HuH-7.5 (cell line): Measurements from ENCODE around the gene KIF14.
"Not testable (repeated sequence)": the region's sequence is repeated elsewhere in the genome, so short reads cannot be mapped to it uniquely, and the experiment has no call there.

Experiments used
- DNase-seq: peaks from one replicate; pipeline ENCODE4 v3.0.0; 2011; ENCODE audit warnings: low spot score

KIF14 gene

GRCh38 chr1:200634261-200635122 is 13.9 kb upstream of the KIF14 start:
- DNase-seq = no peak

DNA sequence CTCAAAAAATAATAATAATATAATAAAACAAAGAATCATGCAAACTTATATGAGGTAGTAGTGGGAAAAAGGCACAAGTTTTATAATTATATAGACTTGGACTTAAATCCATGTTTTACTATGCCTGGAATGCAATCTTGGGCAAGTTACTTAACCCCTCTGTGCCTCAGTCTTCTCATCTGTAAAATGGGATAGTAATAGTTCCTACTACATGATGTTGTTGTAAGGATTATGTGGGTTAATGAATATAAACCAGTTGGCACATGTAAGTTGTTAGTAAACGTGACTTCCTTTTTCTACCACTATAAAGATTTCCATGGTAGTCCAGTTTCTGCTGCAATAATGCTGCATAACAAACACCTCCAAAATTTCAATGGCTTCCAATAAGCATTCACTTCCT is 10.8 kb upstream of the KIF14 start:
- DNase-seq = no peak

DNA sequence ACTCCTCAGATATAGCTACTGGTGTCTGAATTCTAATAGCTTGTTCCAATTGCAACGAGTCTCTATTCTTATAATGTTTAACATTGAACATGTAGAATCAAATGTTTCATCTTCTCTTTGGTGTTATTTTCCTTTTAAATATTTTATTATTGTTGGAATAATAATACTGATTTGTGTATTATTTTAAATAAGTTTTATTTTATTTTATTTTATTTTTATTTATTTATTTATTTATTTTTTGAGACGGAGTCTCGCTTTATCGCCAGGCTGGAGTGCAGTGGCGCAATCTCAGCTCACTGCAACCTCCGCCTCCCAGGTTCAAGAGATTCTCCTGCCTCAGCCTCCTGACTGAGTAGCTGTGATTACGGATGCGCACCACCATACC is 10.0 kb upstream of the KIF14 start:
- not testable (repeated sequence) for DNase-seq

GRCh38 chr1:200629876-200630514 is 9.4 kb upstream of the KIF14 start:
- DNase-seq = no peak

- DNase-seq = no peak
Observed at GRCh38 chr1:200628223-200628881, 7.8 kb upstream of the KIF14 start.

DNA sequence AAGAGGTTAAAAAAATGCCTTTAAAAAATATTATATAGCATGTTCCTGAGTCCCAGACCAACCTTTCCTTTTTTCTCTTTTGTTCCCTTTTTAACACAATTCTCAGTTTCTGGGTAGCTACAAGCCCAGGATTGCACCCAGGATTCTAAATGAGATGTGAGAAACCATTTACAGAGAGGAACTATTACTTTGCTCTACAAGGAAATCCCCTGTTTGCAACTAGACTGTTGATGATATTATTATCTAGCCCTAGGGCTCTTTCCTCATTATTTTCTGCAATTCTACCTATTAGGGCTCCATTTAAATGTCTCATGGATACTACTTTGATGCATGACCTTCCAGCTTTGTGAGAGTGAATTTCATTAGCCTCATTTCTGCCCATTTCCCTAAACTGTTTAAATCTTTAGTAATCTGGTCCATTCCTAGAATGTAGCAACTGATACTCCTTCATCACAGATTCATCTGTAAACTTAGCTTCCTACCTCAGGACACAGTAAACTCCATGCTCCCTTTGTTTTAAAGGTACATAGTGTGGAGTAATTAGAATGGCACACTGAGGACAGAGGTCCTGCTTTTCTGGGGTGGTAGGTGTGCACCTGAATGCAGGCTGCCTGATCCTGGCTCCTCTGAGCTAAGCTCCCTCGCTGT is 7.1 kb upstream of the KIF14 start:
- no peak for DNase-seq

DNA sequence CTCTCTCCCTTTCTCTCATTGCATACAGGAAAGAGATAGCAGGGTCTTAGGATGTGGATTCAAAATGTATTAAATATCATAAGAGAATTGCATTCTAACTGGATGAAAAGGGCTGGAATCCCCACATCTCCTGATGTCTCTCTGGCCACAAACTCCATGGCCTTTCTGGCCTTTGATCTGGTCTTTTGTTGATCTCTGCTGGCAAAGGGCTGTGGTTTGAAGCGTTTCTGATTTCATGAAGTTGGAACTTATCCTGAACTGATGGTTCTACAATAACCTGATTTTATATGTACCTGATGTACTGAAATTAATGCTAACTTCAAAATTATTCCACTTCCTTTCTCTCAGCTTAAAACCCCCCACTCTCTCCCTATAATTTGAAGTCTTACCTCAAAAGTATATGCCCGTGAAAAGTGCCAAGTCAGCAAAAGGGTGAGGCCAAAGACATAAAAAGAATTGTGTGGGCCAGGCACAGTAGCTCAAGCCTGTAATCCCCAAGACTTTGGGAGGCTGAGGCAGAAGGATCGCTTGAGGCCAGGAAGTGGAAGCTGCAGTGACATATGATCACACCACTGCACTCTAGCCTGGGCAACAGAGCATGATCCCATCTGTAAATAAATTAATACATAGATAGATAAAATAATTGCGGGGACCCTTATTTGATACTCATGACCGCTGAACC is 6.4 kb upstream of the KIF14 start:
- no peak for DNase-seq

DNA sequence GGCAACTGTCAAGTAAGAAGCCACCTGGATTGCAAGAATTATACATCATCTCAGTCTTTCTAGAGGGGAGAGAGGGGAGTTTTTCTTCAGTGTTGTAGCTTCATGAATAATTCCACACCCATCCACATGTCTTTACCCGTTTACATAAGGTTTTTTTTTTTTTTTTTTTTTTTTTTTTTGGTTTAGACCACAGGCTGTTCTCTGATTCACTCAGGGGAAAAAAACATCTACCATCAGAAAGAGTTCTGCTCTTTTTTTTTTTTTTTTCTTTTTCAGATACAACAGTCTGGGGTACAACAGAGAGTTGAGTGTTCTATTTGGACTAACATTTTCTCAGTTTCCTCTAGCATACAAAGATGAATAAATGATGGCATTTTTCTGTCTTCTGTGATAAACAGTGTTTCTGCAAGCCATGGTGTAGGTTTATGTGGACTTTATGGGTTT is 4.9 kb upstream of the KIF14 start:
- DNase-seq = no peak

- DNase-seq = no peak
Observed at GRCh38 chr1:200624679-200625335, 4.3 kb upstream of the KIF14 start.

DNA sequence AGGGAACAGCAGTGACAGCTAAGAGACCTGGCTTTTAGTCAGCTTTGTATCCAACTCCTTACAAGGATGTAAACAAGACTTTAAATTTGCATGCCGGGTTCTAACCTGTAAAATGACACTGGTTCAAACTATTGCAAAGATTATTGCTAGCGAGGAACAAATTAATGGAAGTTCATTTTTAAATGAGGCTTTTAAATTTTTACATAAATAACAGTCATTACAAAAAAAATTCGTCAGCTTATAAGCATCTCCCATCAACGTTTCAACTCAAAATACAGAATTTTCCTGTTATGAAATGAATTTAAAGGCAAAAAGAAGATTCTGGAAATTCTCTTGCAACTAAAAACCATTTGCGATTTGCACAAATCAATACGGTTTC is 668 bp downstream of the KIF14 start:
- no peak for DNase-seq

DNA sequence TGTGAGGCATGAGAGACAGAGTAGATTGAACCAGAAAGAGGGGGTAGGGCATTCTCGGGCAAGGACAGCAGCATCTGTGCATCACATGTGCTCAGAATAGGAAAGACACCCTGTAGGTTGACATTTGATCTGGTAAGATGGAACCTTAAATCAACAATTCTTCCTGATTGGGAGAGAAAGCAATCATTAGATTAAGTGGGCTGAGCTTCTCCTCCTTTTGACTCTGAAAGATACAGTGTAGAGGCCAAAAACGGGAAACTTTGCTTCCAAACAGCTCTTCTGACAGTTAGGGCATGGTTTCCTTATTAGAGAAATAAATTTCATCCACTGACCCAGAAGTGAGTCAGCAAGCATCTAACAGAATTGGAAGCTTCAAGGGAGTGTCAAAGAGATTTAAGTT is 9.7 kb downstream of the KIF14 start:
- no peak for DNase-seq

GRCh38 chr1:200602632-200603031 is 17.9 kb downstream of the KIF14 start:
- DNase-seq = no peak

GRCh38 chr1:200590001-200590400 is 30.6 kb downstream of the KIF14 start:
- no peak for DNase-seq

DNA sequence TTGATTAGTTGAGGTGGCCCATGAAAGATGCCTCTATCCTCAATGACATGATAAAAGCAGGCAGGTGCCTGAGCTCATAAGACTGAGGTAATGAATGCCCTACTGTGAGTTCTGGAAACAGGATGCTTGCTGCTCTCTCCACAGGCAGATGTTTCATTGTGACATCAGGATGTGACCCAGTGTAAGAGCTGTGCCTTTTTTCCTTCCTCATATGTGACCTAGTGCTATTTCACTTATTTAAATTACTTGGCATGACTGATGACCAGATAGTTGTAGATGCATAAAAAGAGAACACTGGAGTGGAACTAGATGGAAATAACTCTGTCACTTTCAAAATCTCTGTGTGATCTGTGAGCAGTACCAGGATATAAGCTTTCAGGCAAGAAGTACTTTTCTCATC is 31.9 kb downstream of the KIF14 start:
- DNase-seq = no peak

DNA sequence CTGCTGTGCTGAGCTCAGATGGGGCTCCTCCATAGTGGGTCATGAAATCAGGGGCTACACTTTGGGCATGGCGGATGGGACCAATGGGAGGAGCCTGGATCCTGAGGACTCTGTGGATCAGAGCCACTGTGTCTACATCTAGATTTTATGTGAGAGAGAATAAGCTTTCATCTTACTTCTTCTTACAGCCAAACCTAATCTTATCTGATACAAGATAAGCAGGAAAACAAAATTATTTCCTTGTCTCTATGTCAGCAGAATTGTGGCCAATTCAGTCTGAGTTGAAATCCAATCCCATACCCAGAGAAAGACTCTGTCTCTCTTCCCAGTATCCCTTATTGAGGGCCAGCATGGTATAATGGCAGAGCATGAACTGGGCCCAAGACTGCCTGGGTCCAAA is 56.2 kb downstream of the KIF14 start:
- no peak for DNase-seq

- no peak for DNase-seq
Observed at GRCh38 chr1:200561856-200562214, 58.7 kb downstream of the KIF14 start.

GRCh38 chr1:200558866-200559459 is 61.6 kb downstream of the KIF14 start:
- DNase-seq = peak; percentile 15

DNA sequence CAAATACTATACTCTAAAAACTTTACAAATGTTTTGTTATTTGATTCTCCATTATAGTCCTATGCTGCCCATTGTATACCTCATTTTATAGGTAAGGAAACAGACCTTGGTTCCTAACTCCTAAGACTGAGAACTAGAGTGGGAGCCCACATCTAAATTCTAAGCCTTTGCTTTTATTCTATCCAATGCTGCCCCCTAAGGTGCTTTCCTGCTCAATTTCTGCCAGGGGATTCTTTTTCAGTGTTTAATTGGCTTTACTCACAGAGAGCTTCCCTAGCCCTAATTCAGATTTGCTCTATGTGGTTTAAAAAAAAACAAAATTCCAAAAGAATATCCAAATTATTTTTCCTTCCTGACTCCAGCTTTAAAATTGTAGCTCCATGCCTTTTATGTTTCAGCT is 64.5 kb downstream of the KIF14 start:
- DNase-seq = no peak

DNA sequence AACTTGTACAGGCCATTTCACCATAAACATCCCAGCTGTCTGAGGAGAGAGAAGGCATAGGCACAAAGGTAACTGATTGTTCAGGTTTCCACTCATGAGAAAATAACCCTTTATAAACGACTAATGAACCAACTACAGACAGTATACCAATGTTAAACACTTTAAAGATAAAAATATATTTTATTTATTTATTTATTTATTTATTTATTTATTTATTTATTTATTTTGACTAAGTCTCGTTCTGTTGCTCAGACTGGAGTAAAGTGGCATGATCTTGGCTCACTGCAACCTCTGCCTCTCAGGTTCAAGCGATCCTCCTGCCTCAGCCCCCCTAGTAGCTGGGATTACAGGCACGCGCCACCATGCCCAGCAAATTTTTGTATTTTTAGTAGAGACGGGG is 67.8 kb downstream of the KIF14 start:
- not testable (repeated sequence) for DNase-seq

- no peak for DNase-seq
Observed at GRCh38 chr1:200550367-200550766, 70.2 kb downstream of the KIF14 start.

- no peak for DNase-seq
Observed at GRCh38 chr1:200547386-200547785, 73.2 kb downstream of the KIF14 start.
